Measurements from ENCODE around the gene RBMS1.

DNA sequence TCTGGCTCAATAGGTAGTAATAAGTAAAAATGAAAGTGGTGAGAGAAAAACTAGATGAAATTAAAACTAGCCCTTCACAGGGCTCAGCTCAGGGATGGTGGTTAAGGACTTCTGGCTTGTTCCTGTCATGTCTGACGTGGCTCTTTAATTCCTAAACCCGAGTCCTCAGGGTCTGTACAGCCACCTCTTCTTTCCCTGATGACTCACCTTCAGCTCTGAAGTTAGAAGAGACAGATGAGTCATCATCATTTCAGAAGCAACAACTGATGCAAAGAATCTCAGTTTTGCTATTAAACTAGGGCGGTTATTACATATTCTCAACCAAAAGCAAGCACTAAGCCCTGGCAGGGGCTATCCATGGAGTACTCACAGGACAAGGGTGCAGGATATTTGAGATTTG is 269.5 kb downstream of the RBMS1 start:
- TF ChIP-seq, protein P1, sequence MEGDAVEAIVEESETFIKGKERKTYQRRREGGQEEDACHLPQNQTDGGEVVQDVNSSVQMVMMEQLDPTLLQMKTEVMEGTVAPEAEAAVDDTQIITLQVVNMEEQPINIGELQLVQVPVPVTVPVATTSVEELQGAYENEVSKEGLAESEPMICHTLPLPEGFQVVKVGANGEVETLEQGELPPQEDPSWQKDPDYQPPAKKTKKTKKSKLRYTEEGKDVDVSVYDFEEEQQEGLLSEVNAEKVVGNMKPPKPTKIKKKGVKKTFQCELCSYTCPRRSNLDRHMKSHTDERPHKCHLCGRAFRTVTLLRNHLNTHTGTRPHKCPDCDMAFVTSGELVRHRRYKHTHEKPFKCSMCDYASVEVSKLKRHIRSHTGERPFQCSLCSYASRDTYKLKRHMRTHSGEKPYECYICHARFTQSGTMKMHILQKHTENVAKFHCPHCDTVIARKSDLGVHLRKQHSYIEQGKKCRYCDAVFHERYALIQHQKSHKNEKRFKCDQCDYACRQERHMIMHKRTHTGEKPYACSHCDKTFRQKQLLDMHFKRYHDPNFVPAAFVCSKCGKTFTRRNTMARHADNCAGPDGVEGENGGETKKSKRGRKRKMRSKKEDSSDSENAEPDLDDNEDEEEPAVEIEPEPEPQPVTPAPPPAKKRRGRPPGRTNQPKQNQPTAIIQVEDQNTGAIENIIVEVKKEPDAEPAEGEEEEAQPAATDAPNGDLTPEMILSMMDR (IDR thresholded peaks at IDR 0.05; ENCODE audit: poor library complexity, severe bottlenecking), result no peak
- TF ChIP-seq EZH2 (IDR thresholded peaks at IDR 0.05; ENCODE audit: borderline replicate concordance, insufficient read depth, low read length, poor library complexity, severe bottlenecking) (no peak), EP300 (conservative IDR thresholded peaks at IDR 0.05; ENCODE audit: poor library complexity, severe bottlenecking) (no peak), POLR2AphosphoS5 (IDR thresholded peaks at IDR 0.05) (no peak), TAF1 (IDR thresholded peaks at IDR 0.05; ENCODE audit: low read depth) (no peak), MXI1 (conservative IDR thresholded peaks at IDR 0.05; ENCODE audit: poor library complexity, severe bottlenecking) (no peak), RAD21 (conservative IDR thresholded peaks at IDR 0.05) (no peak), REST (IDR thresholded peaks at IDR 0.05; ENCODE audit: borderline replicate concordance) (no peak), SMC3 (conservative IDR thresholded peaks at IDR 0.05; ENCODE audit: poor library complexity) (no peak)

Measured in neural cell (in vitro differentiated cells).